Measurements from ENCODE around the gene GREM1.

Gene GREM1

DNA sequence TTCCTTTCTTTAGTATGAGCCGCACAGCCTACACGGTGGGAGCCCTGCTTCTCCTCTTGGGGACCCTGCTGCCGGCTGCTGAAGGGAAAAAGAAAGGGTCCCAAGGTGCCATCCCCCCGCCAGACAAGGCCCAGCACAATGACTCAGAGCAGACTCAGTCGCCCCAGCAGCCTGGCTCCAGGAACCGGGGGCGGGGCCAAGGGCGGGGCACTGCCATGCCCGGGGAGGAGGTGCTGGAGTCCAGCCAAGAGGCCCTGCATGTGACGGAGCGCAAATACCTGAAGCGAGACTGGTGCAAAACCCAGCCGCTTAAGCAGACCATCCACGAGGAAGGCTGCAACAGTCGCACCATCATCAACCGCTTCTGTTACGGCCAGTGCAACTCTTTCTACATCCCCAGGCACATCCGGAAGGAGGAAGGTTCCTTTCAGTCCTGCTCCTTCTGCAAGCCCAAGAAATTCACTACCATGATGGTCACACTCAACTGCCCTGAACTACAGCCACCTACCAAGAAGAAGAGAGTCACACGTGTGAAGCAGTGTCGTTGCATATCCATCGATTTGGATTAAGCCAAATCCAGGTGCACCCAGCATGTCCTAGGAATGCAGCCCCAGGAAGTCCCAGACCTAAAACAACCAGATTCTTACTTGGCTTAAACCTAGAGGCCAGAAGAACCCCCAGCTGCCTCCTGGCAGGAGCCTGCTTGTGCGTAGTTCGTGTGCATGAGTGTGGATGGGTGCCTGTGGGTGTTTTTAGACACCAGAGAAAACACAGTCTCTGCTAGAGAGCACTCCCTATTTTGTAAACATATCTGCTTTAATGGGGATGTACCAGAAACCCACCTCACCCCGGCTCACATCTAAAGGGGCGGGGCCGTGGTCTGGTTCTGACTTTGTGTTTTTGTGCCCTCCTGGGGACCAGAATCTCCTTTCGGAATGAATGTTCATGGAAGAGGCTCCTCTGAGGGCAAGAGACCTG, 13.2 kb downstream of the GREM1 start:
- peak; percentile 63 for DNase-seq (ENCODE audit: low spot score)

DNA sequence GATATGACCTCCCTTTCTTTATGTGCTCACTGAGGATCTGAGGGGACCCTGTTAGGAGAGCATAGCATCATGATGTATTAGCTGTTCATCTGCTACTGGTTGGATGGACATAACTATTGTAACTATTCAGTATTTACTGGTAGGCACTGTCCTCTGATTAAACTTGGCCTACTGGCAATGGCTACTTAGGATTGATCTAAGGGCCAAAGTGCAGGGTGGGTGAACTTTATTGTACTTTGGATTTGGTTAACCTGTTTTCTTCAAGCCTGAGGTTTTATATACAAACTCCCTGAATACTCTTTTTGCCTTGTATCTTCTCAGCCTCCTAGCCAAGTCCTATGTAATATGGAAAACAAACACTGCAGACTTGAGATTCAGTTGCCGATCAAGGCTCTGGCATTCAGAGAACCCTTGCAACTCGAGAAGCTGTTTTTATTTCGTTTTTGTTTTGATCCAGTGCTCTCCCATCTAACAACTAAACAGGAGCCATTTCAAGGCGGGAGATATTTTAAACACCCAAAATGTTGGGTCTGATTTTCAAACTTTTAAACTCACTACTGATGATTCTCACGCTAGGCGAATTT, 14.9 kb downstream of the GREM1 start:
- no peak for DNase-seq (ENCODE audit: low spot score)

DNA sequence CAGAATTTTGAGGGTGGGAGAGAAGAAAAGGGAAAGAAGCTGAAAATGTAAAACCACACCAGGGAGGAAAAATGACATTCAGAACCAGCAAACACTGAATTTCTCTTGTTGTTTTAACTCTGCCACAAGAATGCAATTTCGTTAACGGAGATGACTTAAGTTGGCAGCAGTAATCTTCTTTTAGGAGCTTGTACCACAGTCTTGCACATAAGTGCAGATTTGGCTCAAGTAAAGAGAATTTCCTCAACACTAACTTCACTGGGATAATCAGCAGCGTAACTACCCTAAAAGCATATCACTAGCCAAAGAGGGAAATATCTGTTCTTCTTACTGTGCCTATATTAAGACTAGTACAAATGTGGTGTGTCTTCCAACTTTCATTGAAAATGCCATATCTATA, 15.5 kb downstream of the GREM1 start:
- DNase-seq (ENCODE audit: low spot score) = no peak

DNA sequence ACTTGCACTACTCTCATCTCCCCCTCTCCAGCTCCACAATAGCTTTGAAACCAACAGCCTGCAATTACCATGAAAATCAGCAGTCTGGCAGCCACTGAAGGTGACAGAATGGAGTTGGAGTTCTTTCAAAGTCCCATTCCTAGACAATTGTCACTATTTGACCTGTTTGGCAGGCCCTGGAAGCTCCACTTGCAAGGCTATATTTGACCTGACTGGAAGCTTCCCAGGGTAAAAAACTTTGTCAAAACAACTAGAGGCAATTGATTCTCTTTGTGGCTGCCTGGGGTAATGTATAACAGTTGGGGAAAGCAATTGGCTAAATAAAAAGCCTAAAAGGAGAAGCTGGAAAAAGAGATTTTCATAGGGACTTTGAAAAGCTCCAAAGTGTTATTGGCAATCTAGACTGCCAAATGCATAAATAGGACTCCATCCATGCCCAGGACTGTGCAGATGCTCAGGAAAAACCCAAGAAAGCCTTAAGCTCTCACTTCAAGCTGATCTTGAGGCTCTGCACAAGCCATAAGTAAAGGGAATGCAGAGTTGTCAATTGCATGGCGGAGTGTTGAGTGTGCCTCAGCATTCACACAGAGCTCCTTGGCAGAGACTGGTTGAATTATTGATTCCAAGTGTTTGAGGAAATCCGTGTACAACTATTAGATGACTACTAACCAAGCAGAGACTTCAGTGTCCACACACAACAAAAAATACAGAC, 18.3 kb downstream of the GREM1 start:
- DNase-seq (ENCODE audit: low spot score) = no peak

DNA sequence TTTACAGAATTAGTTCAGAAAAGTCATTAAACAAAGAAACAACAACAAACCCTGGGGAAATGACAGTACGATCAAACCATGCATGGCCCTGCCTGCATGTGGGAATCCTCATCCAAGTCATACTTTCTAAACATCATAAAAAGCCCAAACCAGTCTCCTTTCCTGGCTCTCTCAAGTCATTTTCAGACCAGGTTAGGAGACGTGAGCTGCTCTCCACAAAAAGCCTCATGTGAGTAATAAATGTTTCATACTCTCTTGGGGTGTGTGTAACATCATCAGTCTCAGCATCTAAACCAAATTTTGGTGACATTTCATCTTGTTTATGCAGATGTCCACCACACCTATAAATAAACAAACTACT, 18.9 kb downstream of the GREM1 start:
- DNase-seq (ENCODE audit: low spot score) = no peak

DNA sequence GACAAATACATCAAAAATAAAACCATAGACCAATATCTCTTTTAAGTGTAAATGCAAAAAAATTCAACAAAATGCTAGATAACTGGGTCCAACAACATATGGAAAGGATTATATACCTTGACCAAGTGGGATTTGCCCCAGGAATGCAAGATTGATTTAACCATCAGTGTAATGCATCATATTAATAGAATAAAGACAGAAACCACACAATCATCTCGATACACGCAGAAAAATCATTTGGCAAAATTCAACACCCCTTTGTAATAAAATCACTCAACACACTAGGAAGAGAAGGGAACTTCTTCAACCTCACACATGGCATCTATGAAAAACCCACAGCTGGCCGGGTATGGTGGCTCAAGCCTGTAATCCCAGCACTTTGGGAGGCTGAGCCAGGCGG, 19.5 kb downstream of the GREM1 start:
- DNase-seq (ENCODE audit: low spot score) = no peak

DNA sequence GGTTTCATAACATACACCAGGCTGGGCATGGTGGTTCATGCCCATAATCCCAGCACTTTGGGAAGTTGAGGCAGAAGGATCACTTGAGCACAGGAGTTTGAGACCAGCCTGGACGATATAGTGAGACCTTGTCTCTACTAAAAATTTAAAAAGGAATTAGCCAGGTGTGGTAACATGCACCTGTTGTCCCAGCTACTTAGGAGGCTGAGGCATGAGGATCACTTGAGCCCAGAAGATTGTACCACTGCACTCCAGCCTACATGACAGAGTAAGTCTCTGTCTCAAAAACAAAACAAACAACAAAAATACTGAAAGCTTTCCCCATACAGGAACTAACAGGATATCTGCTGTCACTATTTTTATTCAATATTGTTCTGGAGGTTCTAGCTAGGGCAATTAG, 20.9 kb downstream of the GREM1 start:
- no peak for DNase-seq (ENCODE audit: low spot score)

DNA sequence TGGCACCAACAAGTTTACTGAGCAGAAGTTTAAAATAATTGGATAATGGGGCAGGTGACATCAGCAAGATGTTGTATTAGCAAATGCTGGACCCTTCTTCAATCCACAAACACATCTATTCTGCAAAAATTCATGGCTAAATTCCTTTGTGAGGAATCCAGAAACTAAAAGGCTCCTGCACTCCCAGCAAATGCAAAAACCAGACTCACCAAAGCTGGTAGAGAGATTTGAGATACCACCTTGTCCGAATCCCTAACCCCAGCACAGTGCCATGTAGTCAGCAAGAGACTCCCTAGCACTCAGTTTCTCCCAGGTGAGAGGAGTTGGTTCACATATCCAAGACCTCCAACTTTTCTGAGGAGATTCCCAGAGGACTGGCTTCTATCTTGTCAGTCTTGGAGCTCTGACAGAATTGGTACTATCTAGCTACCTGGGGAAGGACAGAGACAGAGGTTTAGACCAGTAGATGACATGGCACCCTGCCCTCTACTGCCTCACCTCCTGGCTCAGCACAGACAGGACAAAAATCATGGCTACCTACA, 21.8 kb downstream of the GREM1 start:
- no peak for DNase-seq (ENCODE audit: low spot score)

DNA sequence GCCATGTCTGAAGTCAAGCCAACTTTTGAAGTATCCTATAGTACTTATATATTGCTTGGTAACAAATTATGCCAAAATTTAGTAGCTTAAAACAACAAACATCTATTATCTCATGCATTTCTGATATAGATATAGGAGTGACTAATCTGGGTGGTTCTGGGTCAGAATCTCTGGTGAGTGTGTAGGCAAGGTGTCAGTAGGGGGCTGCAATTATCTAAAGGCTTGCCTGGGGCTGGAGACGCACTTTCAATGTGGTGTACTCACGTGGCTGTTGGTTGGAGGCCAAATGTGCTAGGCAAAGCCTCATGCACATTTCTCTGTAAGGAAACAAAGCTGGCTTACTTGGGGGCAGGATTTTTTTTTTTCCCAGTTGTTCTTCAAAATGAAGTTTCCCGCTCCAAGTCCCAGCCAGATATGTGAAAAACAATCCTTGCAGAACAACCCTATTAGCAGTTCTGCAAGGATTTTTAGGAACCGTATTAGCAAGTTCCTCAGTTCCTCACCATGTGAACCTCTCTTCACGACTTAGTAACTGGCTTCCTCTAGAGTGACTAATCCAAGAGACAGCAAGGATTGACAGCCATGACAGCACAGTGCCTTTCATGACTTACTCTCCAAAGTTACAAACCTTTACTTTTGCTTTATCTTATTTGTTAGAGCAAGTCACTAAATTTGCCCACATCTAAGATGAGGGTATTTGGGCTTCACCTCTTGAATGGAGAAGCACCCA, 25.8 kb downstream of the GREM1 start:
- no peak for DNase-seq (ENCODE audit: low spot score)

DNA sequence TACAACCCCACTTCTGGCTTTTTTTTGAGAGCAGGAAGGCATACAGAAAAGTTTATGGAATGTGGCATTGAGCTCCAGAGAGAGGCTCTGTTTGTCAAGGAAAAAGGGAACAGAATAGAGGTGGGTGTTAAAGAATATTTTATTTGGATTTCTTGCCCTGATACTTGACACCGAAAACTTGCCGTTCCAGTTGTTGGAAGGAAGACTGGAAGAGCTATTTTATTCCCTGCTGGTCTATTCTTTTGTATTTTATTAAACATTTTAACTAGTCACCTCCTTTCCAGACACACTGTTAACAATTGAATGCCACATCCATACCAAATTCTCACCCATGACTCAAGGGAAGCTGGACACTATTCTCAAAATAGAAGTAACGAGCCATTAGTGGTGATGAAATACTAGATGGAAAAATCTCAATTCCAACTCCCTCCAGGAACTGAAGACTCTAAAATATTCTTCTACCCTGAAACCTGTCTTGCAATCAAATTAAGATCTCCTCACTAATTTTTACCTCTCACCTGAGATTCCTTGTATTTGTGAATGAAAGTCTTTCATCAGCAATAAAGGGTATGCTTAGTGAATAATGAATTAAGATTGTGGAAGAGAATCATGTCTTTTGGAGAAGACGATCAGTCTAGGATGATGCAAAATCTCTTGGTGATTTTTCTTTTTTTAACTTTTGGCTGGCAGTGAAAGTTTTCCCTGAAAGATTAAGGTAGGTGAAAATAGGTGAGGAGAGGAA, 28.5 kb downstream of the GREM1 start:
- no peak for DNase-seq (ENCODE audit: low spot score)

DNA sequence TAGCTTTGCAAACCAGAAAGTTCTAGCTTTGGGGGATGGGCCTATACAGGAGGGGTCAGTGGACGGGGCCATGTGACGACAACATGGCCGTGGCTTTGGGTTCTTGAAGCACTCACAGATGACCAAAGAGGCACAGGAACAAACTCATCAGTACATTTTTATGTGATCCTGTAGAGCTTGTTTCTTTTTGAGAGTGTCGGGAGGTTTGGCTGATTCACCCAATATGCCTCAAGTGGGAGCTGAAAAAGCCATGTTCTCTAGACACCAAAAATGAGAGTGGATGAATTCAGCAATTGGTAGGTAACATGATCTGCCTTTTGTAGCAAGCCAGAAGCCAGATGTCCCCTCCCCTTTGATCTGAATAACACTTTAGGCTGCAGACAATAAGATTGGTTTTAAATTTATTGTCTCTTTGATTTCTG, 30.1 kb downstream of the GREM1 start:
- peak; percentile 32 for DNase-seq (ENCODE audit: low spot score)

DNA sequence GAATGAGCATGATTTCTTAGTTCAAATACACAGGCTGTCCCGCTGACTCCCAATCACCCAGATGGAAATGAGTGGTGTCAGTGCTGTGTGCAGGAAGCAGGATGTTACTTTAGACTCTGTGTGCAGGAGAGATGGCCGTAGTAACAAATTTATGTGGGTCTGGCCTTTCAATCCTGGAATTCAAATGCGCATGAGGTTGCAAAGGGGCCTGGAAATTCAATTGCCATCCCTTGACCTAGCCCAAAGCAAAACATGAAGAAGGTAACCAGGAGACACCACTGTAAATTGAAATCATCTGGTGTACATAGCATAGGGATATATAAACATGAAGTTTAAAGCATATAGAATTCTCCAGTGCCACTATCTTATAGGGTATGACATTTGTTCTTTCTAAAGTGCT, 33.2 kb downstream of the GREM1 start:
- DNase-seq (ENCODE audit: low spot score) = no peak

DNA sequence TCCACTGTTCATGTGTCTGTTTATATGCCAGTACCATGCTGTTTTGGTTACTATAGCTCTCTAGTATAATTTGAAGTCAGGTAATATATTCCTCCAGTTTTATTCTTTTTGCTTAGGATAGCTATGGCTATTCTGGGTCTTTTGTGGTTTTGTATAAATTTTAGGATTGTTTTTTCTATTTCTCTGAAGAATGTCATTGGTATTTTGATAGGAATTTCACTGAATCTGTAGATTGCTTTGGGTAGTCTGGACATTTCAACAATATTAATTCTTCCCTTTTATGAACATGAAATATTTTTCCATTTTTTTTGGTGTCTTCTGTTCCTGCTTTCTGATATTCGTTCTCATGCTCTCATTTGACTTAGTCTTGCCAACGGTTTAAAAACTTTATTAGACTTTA, 39.6 kb downstream of the GREM1 start:
- DNase-seq (ENCODE audit: low spot score) = no peak

DNA sequence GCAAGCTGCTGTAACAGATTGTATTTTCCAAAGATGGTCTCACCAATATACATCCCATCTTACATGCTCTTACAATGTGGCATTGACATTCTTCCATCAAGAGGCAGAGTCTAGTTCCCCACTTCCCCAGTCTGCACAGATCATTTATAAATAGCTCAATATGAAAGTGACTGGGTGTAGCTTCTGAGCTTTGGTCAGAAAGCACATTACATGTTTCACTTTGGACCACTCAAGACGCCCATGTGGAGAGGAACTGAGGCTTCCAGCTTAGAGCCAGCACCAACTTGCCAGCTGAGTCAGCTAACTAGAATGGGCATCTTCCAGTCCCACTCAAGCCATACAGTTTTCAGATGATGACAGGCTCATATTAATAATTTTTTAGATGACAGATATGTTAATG, 45.5 kb downstream of the GREM1 start:
- no peak for DNase-seq (ENCODE audit: low spot score)

DNA sequence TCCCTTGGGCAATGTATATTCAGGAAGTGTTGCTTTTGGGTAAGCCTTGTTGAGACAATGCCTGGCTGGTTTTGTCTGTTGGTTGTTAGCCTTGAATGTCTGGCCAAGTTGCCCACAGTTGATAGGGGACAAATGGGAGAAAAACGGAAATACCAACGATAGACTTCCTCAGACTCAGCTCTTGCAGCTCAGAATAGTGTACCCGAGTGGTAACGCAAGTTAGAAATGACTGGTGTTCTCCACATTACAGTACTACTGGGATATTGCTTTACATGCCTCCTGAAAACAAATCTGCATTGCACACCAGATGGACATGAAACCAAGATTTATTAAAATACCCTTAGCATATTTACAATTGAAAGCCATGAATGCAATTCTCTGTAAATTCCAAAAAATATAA, 47.4 kb downstream of the GREM1 start:
- DNase-seq (ENCODE audit: low spot score) = no peak

DNA sequence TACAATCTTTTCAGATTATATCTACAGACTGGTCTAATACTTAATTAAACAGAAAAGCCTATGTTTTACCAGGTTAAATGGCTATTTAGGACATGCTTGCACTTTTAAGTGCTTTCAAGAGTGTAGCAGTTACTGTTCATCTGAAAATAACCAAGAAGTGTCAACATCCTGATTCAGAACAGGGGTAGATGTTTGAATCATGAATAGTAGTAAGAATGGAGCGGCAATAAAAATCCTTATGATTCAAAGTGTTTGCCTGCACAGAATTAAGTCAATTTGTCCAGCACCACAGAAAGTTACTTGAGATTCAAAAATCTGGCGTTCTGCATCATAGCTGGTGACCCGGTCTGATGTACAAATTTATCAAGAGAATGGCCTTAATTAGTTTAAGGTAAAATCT, 48.3 kb downstream of the GREM1 start:
- DNase-seq (ENCODE audit: low spot score) = no peak

DNA sequence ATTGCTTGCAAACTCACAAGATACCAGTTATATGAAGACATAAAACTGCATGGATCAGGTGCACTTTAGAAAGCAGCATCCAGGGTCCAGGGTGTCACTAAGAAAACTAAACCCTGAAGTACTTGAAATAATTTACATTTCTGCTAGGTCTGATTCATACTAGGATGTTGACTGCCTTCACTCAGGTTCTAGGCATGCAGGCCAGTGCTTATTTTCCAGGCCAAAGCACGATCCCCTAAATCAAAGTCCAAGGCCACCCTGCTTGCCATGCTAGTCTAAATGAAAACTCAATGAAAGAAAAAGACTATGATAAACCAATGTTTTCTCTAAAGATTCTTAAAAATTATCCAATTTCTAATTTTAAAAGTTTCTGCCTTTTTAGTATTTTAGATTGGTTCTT, 49.4 kb downstream of the GREM1 start:
- no peak for DNase-seq (ENCODE audit: low spot score)

DNA sequence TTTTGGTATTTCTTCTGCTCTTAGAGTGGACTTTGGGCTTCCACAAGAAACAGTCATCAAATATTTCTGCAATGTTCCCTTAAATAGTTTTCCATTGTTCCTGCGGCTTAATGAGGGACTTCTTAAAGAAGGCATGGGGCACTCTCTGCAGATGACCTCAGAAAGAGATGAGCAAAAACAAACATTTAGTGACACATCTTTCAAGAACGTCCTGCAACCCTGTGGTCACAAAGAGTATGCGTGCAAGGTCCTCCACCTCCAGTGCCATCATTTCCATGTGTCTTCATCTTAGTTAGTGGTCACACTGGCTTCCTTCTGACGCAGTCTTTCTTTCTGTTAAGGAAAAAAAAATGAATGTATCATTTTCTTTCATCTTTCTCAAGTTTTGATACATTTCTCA, 56.2 kb downstream of the GREM1 start:
- peak; percentile 87 for DNase-seq (ENCODE audit: low spot score)

DNA sequence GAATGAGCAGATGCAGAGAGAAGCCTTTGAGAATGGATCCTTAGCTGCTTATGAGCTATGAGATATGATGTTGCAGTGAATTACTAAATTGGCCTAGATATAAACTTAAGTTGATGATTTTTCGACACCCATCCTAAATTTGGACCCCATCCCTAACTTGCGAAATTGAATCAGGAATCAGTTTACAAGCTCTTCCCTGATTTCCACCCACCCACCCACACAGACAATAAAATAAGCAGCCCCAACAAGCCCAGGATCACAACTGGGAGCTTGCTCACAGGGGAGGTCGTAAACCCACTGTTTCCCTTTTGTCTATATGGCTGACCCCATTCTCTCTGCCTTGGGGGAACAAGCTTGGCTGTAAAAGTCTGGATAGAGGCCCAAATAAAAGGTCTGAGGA, 57.3 kb downstream of the GREM1 start:
- DNase-seq (ENCODE audit: low spot score) = no peak

DNA sequence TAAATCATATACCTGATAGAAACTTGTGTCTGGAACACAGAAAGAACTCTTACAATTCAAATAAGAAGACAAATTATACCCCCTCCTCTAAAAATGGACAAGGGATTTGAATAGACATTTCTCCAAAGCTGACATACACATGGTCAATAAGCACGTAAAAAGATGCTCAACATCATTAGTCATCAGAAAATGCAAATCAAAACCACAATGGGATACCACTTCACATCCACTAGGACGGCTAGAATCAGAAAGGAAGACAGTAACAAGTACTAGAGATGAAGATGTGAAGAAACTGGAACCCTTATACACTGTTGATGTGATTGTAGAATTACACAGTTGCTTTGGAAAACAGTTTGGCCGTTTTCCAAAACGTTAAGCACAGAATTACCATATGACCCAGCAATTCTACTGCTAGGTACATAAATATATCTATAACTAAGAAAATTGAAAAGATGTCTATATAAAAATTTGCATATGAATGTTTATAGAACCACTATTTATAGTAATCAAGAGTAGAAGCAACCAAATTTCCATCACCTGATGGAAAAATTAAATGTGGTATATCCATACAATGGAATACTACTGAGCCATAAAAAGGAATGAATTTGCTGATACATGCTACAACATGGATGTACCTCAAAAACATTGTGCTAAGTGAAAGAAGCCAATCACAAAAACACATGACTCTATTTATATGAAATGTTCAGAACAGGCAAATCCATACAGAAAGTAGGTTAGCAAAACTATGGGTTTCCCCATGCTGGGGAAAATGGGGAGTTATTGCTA, 60.8 kb downstream of the GREM1 start:
- no peak for DNase-seq (ENCODE audit: low spot score)

DNA sequence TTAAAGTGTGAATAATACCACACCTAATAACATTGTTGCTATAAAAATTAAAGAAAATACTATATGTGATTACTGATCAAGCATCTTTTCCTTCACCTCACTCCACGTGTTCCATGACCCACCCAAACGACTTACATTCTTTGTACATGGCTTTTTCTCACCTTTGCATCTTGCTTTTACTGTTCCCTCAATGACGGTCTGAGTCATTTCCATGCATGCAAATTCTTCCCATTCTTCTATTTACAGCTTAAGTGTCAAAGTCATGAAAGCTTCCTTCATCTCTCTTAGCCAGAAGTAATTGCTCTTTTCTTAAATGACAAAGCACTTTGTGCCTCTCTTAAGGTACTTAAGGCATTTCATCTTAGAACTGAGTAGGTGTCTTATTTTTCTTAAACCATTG, 64.0 kb downstream of the GREM1 start:
- DNase-seq (ENCODE audit: low spot score) = no peak
